ENCODE measurements around the gene TBX21.
A peak's percentile ranks its signal among the peaks of the same experiment; 100 is the strongest.
"Not testable (repeated sequence)": the region's sequence is repeated elsewhere in the genome, so short reads cannot be mapped to it uniquely, and the experiment has no call there.

TBX21 gene

DNA sequence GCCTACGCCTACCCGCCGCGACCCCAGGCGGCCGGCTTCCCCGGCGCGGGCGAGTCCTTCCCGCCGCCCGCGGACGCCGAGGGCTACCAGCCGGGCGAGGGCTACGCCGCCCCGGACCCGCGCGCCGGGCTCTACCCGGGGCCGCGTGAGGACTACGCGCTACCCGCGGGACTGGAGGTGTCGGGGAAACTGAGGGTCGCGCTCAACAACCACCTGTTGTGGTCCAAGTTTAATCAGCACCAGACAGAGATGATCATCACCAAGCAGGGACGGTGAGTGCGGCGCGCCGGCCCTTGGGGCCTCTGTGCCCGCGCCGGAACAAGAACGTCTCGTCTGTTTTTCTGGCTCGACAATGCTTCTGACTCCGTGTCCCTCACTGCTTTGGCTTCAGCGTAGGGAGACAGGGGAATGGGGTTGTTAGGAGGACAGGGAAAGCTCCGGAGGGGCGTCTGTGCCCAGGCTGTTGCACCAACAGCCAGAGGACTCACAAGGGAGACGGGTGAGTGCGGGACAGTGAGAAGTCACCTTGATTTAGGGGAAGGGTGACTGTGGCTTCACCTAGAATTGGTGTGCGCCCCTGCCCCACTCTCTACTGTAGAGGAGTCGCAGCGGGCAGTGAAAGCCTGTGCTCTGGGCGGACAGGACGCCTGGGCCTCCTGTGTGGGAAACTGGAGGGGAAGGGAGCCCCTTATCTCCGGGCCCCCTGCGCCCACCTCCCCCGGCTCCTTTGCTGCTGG lies 806 bp downstream of the TBX21 start:
- Mint-ChIP-seq H3K27ac (ENCODE audit: low read depth) (peak overlapping the region; percentile 97), H3K27me3 (no peaks in the 10 kb centered on the region), H3K36me3 (ENCODE audit: insufficient read depth) (peaks cover 28% of the 10 kb centered on the region), H3K4me3 (peak overlapping the region; percentile 98), H3K4me1 (peaks cover 76% of the 10 kb centered on the region), H3K9me3 (no peaks in the 10 kb centered on the region)
- DNase-seq (ENCODE audit: low spot score in 2 of 2), result no peak
- ATAC-seq (replicated peaks; ENCODE audit: extremely low read depth, poor library complexity, severe bottlenecking), result peak; percentile 3

DNA sequence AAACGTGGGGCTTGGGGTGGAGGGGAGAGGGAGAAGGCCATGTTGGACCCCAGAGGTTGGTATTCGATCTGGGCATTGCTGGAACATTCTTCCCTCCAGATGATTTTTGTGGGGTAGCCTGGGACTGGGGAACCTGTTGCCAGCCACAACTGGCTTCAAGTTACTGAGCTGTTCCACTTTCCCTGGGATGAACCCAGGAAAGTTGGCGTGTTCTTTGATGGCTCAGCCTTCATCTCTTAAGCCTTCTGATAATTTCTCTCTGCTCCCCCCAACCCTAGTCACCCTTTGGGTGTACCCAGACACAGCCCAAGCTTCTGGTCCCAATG lies 2.1 kb downstream of the TBX21 start:
- DNase-seq (ENCODE audit: low spot score in 2 of 2) (no peak), ATAC-seq (replicated peaks; ENCODE audit: extremely low read depth, poor library complexity, severe bottlenecking) (no peak)
- H3K4me1 Mint-ChIP-seq, result peaks cover 76% of the 10 kb centered on the region
- H3K36me3 Mint-ChIP-seq (ENCODE audit: insufficient read depth), result peaks cover 37% of the 10 kb centered on the region
- H3K9me3 Mint-ChIP-seq, result no peaks in the 10 kb centered on the region
- peak overlapping the region; percentile 97 for H3K27ac Mint-ChIP-seq (ENCODE audit: low read depth)
- H3K4me3 Mint-ChIP-seq, result peak overlapping the region; percentile 98
- H3K27me3 Mint-ChIP-seq, result no peaks in the 10 kb centered on the region

DNA sequence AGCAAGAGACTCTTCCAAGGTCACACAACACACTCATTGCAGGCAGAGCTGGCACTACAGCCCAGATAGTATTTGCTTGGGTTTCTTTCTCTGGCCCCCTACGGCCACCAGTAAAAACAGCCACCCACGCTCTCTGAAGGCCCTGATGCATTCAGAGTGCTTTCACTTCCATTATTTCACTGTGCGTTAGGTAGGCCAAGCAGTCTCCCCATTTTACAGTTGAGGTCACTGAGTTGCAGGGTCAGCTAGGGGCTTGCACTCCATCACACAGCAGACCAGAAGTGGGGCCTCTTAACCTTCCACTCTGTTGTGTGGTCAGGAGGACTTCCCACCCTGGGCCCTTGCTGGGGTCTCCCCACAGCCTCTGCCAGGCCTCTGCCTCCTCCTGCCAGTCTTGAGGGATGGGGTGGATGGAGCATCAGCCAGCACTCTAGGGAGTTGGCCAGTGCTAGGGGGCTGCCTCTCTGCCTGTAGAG lies 2.5 kb downstream of the TBX21 start:
- peaks cover 76% of the 10 kb centered on the region for H3K4me1 Mint-ChIP-seq
- peak overlapping the region; percentile 97 for H3K27ac Mint-ChIP-seq (ENCODE audit: low read depth)
- no peaks in the 10 kb centered on the region for H3K27me3 Mint-ChIP-seq
- no peaks in the 10 kb centered on the region for H3K9me3 Mint-ChIP-seq
- H3K36me3 Mint-ChIP-seq (ENCODE audit: insufficient read depth), result peaks cover 40% of the 10 kb centered on the region
- peak overlapping the region; percentile 98 for H3K4me3 Mint-ChIP-seq
- ATAC-seq (replicated peaks; ENCODE audit: extremely low read depth, poor library complexity, severe bottlenecking) (no peak), DNase-seq (ENCODE audit: low spot score in 2 of 2) (no peak)

- DNase-seq (ENCODE audit: low spot score in 2 of 2) (peak in 1 of 2 donors; percentile 8), ATAC-seq (replicated peaks; ENCODE audit: extremely low read depth, poor library complexity, severe bottlenecking) (no peak)
- Mint-ChIP-seq H3K27me3 (no peaks in the 10 kb centered on the region), H3K4me1 (peaks cover 76% of the 10 kb centered on the region), H3K4me3 (peak overlapping the region; percentile 98), H3K27ac (ENCODE audit: low read depth) (peak overlapping the region; percentile 97), H3K9me3 (no peaks in the 10 kb centered on the region), H3K36me3 (ENCODE audit: insufficient read depth) (peaks cover 50% of the 10 kb centered on the region)
Observed at GRCh38 chr17:47736501-47737495, 3.8 kb downstream of the TBX21 start.

GRCh38 chr17:47738178-47738577 lies 5.1 kb downstream of the TBX21 start:
- DNase-seq (ENCODE audit: low spot score in 2 of 2) (no peak), ATAC-seq (replicated peaks; ENCODE audit: extremely low read depth, poor library complexity, severe bottlenecking) (no peak)
- H3K27ac Mint-ChIP-seq (ENCODE audit: low read depth), result no peak overlapping the region
- H3K27me3 Mint-ChIP-seq, result no peaks in the 10 kb centered on the region
- H3K4me1 Mint-ChIP-seq, result peaks cover 76% of the 10 kb centered on the region
- H3K4me3 Mint-ChIP-seq, result peak overlapping the region; percentile 45
- H3K36me3 Mint-ChIP-seq (ENCODE audit: insufficient read depth), result peaks cover 51% of the 10 kb centered on the region
- no peaks in the 10 kb centered on the region for H3K9me3 Mint-ChIP-seq

DNA sequence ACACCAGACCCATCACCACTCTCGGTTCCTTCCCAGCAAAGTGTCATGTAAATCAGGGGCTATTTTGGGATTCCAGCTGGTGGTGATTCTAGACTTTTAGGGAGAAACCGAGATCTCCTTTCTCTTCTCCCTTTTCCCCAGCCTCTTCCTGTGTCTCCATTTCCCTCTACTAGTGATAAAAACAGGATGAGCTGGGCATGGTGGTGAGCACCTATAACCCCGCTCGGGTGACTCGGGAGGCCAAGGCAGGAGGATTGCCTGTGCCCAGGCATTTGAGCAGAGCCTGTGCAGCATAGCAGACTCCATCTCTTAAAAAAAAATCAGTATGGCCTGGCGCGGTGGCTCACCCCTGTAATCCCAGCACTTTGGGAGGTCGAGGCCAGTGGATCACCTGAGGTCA lies 6.1 kb downstream of the TBX21 start:
- H3K27ac Mint-ChIP-seq (ENCODE audit: low read depth), result peak overlapping the region; percentile 35
- ATAC-seq (replicated peaks; ENCODE audit: extremely low read depth, poor library complexity, severe bottlenecking), result no peak
- H3K4me1 Mint-ChIP-seq, result peaks cover 74% of the 10 kb centered on the region
- DNase-seq (ENCODE audit: low spot score in 2 of 2), result no peak
- H3K4me3 Mint-ChIP-seq, result peak overlapping the region; percentile 45
- no peaks in the 10 kb centered on the region for H3K9me3 Mint-ChIP-seq
- no peaks in the 10 kb centered on the region for H3K27me3 Mint-ChIP-seq
- H3K36me3 Mint-ChIP-seq (ENCODE audit: insufficient read depth), result peaks cover 49% of the 10 kb centered on the region

GRCh38 chr17:47739945-47740344 lies 6.9 kb downstream of the TBX21 start:
- H3K27ac Mint-ChIP-seq (ENCODE audit: low read depth), result not testable (repeated sequence)
- H3K4me3 Mint-ChIP-seq, result peak overlapping the region; percentile 45
- H3K36me3 Mint-ChIP-seq (ENCODE audit: insufficient read depth), result peaks cover 47% of the 10 kb centered on the region

GRCh38 chr17:47741109-47741792 lies 8.2 kb downstream of the TBX21 start:
- Mint-ChIP-seq H3K4me1 (peaks cover 68% of the 10 kb centered on the region), H3K36me3 (ENCODE audit: insufficient read depth) (peaks cover 57% of the 10 kb centered on the region), H3K4me3 (peak overlapping the region; percentile 65), H3K27ac (ENCODE audit: low read depth) (peak overlapping the region; percentile 83), H3K27me3 (no peaks in the 10 kb centered on the region), H3K9me3 (no peaks in the 10 kb centered on the region)
- DNase-seq (ENCODE audit: low spot score in 2 of 2) (peak in 1 of 2 donors; percentile 25), ATAC-seq (replicated peaks; ENCODE audit: extremely low read depth, poor library complexity, severe bottlenecking) (peak; percentile 64)

More at GRCh38 chr17:47739945-47740344, 6.9 kb downstream of the TBX21 start:
- not testable (repeated sequence) for ATAC-seq (replicated peaks; ENCODE audit: extremely low read depth, poor library complexity, severe bottlenecking); H3K27me3 Mint-ChIP-seq; DNase-seq (ENCODE audit: low spot score in 2 of 2); H3K9me3 Mint-ChIP-seq
- peaks cover 72% of the 10 kb centered on the region for H3K4me1 Mint-ChIP-seq

DNA sequence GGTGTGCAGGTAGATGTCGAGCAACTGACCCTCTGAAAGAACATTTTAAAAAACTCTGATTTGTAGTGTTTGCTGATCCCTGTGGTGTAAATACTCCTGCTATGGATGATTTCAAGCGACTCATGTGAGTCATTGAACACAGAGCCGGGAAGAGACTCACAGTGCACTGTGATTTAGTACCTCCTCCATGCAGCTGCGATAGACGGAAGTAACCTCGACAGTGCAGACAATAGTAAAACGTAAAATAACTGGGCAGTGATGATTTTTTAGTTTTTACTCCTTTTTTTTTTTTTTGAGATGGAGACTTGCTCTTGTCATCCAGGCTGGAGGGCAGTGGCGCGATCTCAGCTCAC lies 8.7 kb downstream of the TBX21 start:
- Mint-ChIP-seq H3K36me3 (ENCODE audit: insufficient read depth) (peaks cover 58% of the 10 kb centered on the region), H3K9me3 (no peaks in the 10 kb centered on the region), H3K4me1 (peaks cover 62% of the 10 kb centered on the region), H3K27ac (ENCODE audit: low read depth) (peak overlapping the region; percentile 83), H3K27me3 (no peaks in the 10 kb centered on the region), H3K4me3 (peak overlapping the region; percentile 65)
- ATAC-seq (replicated peaks; ENCODE audit: extremely low read depth, poor library complexity, severe bottlenecking), result peak; percentile 31
- DNase-seq (ENCODE audit: low spot score in 2 of 2), result no peak

DNA sequence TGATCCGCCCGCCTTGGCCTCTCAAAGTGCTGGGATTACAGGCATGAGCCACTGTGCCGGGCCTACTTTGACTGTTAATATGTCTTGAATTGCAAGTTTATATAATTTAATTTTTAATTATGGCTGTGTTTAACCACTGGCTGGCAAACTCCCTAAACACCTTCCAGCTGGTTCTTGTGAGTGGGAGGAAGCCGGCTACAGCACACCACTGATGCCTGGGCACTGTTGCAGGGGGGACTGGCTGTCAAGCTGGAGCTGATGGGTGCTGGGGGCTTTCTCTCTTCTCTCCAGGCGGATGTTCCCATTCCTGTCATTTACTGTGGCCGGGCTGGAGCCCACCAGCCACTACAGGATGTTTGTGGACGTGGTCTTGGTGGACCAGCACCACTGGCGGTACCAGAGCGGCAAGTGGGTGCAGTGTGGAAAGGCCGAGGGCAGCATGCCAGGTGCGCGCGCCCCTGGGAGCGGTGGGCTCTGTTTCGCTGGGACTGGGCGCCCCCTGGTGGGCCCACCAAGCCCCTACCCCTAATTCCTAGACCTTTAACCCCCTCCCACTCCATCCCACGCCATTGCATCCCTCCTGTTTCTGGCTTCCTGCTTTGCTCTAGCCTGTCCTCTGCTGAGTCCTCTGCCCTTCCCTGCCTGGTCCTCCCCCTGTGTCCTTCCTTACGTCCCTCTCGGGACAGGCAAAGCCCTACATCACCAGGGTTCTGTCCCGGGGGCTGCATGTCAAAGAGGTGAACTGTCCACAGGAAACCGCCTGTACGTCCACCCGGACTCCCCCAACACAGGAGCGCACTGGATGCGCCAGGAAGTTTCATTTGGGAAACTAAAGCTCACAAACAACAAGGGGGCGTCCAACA lies 9.5 kb downstream of the TBX21 start:
- DNase-seq (ENCODE audit: low spot score in 2 of 2) (no peak), ATAC-seq (replicated peaks; ENCODE audit: extremely low read depth, poor library complexity, severe bottlenecking) (no peak)
- Mint-ChIP-seq H3K4me1 (peaks cover 56% of the 10 kb centered on the region), H3K4me3 (peak overlapping the region; percentile 65), H3K27ac (ENCODE audit: low read depth) (peak overlapping the region; percentile 83), H3K27me3 (no peaks in the 10 kb centered on the region), H3K36me3 (ENCODE audit: insufficient read depth) (peaks cover 61% of the 10 kb centered on the region), H3K9me3 (no peaks in the 10 kb centered on the region)

GRCh38 chr17:47744168-47745036 lies 11.4 kb downstream of the TBX21 start:
- ATAC-seq (replicated peaks; ENCODE audit: extremely low read depth, poor library complexity, severe bottlenecking), result no peak
- H3K4me1 Mint-ChIP-seq, result peaks cover 54% of the 10 kb centered on the region
- no peaks in the 10 kb centered on the region for H3K9me3 Mint-ChIP-seq
- peaks cover 59% of the 10 kb centered on the region for H3K36me3 Mint-ChIP-seq (ENCODE audit: insufficient read depth)
- no peak overlapping the region for H3K4me3 Mint-ChIP-seq
- peak overlapping the region; percentile 67 for H3K27ac Mint-ChIP-seq (ENCODE audit: low read depth)
- no peak for DNase-seq (ENCODE audit: low spot score in 2 of 2)
- no peaks in the 10 kb centered on the region for H3K27me3 Mint-ChIP-seq
